PC-3 (cell line): ENCODE measurements around the gene EPHA2. TPM values are rescaled to one million over a fixed set of nuclear protein-coding genes. Genes with fewer than 3 reads are reported as not detected.
"Not testable (repeated sequence)": the region's sequence is repeated elsewhere in the genome, so short reads cannot be mapped to it uniquely, and the experiment has no call there.

ENCODE experiments used
- ATAC-seq: fragments of 200-7000 bp; cut with Tn5 transposase; 2 replicates; pipeline ENCODE4 v1.9.1; 2020; ENCODE audit warnings: mild to moderate bottlenecking, moderate library complexity
- BruUV-seq: library from RNA; stranded (reverse); fragments of 400-500 nt; replicated peaks from 2 replicates; lab custom pipeline; 2021; lab: Mats Ljungman, UMichigan
- CTCF ChIA-PET: fragments of 300-600 bp; sonication (Branson Sonifier 250); formaldehyde crosslinking; loops from one replicate; lab custom pipeline; 2022; ENCODE audit warnings: antibody characterized with exemption; lab: Charles Lee
- POLR2A ChIA-PET: fragments of 300-600 bp; sonication (Branson Sonifier 250); formaldehyde crosslinking; loops from one replicate; lab custom pipeline; 2022; ENCODE audit warnings: antibody characterized with exemption; ENCODE audit not compliant: unreplicated experiment; lab: Charles Lee
- DNase-seq: peaks from one replicate; pipeline ENCODE4 v3.0.0-alpha.2; 2015
- H2AFZ ChIP-seq: fragments of 300-600 bp; sonication (generic); 2 replicates; pipeline ENCODE4 v1.6.0; 2016; ENCODE audit warnings: antibody characterized with exemption, low read length
- H3F3A ChIP-seq: fragments of 300-600 bp; sonication (generic); one replicate; pipeline ENCODE4 v1.6.0; 2017; ENCODE audit warnings: antibody characterized with exemption, low read length, control low read depth, mild to moderate bottlenecking; ENCODE audit not compliant: unreplicated experiment
- H3K27ac ChIP-seq: fragments of 300-600 bp; sonication (generic); 2 replicates; pipeline ENCODE4 v1.5.1; 2016; ENCODE audit warnings: mild to moderate bottlenecking, low read length
- H3K27me3 ChIP-seq: fragments of 300-600 bp; sonication (generic); 2 replicates; pipeline ENCODE4 v1.6.1; 2016; ENCODE audit warnings: low read length, mixed read lengths
- H3K36me3 ChIP-seq: fragments of 300-600 bp; sonication (generic); 2 replicates; pipeline ENCODE4 v1.6.1; 2016; ENCODE audit warnings: low read depth, mixed run types, low read length, mixed read lengths
- H3K4me1 ChIP-seq: fragments of 300-600 bp; sonication (generic); 2 replicates; pipeline ENCODE4 v1.5.1; 2016; ENCODE audit warnings: low read length; ENCODE audit not compliant: insufficient read depth
- H3K4me2 ChIP-seq: fragments of 300-600 bp; sonication (generic); 2 replicates; pipeline ENCODE4 v1.6.0; 2016; ENCODE audit warnings: low read length
- H3K4me3 ChIP-seq: fragments of 300-600 bp; sonication (generic); 2 replicates; pipeline ENCODE4 v1.5.1; 2016; ENCODE audit warnings: mild to moderate bottlenecking, low read length, mixed read lengths
- H3K79me2 ChIP-seq: fragments of 300-600 bp; sonication (generic); 2 replicates; pipeline ENCODE4 v1.6.1; 2017; ENCODE audit warnings: low read length, mixed read lengths
- H3K9ac ChIP-seq: fragments of 300-600 bp; sonication (generic); 2 replicates; pipeline ENCODE4 v1.6.0; 2016; ENCODE audit warnings: mild to moderate bottlenecking, low read length
- H3K9me2 ChIP-seq: fragments of 300-600 bp; sonication (generic); replicated peaks from 2 replicates; pipeline ENCODE4 v1.6.1; 2016; ENCODE audit warnings: mixed run types, low read length, mixed read lengths
- H3K9me3 ChIP-seq: fragments of 300-600 bp; sonication (generic); 2 replicates; pipeline ENCODE4 v1.6.1; 2016; ENCODE audit warnings: low read length, mixed read lengths
- H4K20me1 ChIP-seq: fragments of 300-600 bp; sonication (generic); 2 replicates; pipeline ENCODE4 v1.6.1; 2016; ENCODE audit warnings: low read length, mixed read lengths
- CTCF ChIP-seq: fragments of 300-600 bp; sonication (generic); conservative IDR thresholded peaks from 2 replicates; pipeline ENCODE4 v1.5.1; 2017; ENCODE audit warnings: antibody characterized with exemption, low read depth, mild to moderate bottlenecking, low read length
- EZH2 ChIP-seq: fragments of 300-600 bp; sonication (generic); IDR thresholded peaks from one replicate; pipeline ENCODE4 v1.6.1; 2017; ENCODE audit warnings: antibody characterized with exemption, mild to moderate bottlenecking, low read length; ENCODE audit not compliant: unreplicated experiment
- EZH2phosphoT487 ChIP-seq: fragments of 300-600 bp; sonication (generic); IDR thresholded peaks from 2 replicates; pipeline ENCODE4 v1.6.1; 2018; ENCODE audit warnings: mild to moderate bottlenecking, antibody characterized with exemption, low read length, borderline replicate concordance
- intact Hi-C: fragments of 100-400 bp; cut with micrococcal nuclease; formaldehyde crosslinking; loops from 2 replicates; pipeline ENCODE4 v1.9.0; 2023
- total RNA-seq: library from RNA; depleted of rRNA; stranded (reverse); fragments of >200 nt; gene quantifications from 2 replicates; pipeline ENCODE4 v1.2.3, GENCODE V29; 2014

The EPHA2 gene
- total RNA-seq, 1 experiment from 2014 or later = 459 TPM

GRCh38 chr1:16168622-16169360 lies 12.9 kb upstream of the EPHA2 start:
- Histone ChIP-seq H3K27ac (no peak overlapping the region), H3K79me2 (peaks cover 17% of the 10 kb centered on the region), H3K4me3 (no peak overlapping the region), H3K4me1 (peaks cover 57% of the 10 kb centered on the region), H3K9ac (no peak overlapping the region), H4K20me1 (no peaks in the 10 kb centered on the region), H3K4me2 (0 out of 2 replicates have a peak overlapping the region, but pooled peaks have one; percentile 15), H3K9me3 (no peaks in the 10 kb centered on the region), H3K36me3 (no peaks in the 10 kb centered on the region), H3K27me3 (no peaks in the 10 kb centered on the region), H3K9me2 (no peaks in the 10 kb centered on the region), H2AFZ (no peak overlapping the region), H3F3A (no peaks in the 10 kb centered on the region)
- intact Hi-C loops = no loop called here
- no TSS peak for BruUV-seq
- ChIA-PET CTCF (no interaction called here), POLR2A (no interaction called here)
- TF ChIP-seq CTCF (no peak), EZH2phosphoT487 (no peak), EZH2 (no peak)
- ATAC-seq = no peak
- peak; percentile 27 for DNase-seq

- Histone ChIP-seq H3K9ac (peak overlapping the region; percentile 62; the same call in 1 of the 2 replicates), H3K79me2 (peaks cover 21% of the 10 kb centered on the region; the same call in 1 of the 2 replicates), H3K4me1 (peaks cover 56% of the 10 kb centered on the region), H3K4me2 (peak overlapping the region; percentile 75), H3K4me3 (0 out of 2 replicates have a peak overlapping the region, but pooled peaks have one; percentile 70)
- H2AFZ ChIP-seq, H3K27me3 ChIP-seq, H3K9me3 ChIP-seq, ATAC-seq, H3K27ac ChIP-seq, H3F3A ChIP-seq, CTCF ChIA-PET, intact Hi-C loops, DNase-seq, H3K9me2 ChIP-seq, H3K36me3 ChIP-seq, POLR2A ChIA-PET, H4K20me1 ChIP-seq: not testable (repeated sequence)
- BruUV-seq = TSS peak; percentile 34
Measured at GRCh38 chr1:16168144-16168495, 12.3 kb upstream of the EPHA2 start.

GRCh38 chr1:16167331-16168143 lies 11.7 kb upstream of the EPHA2 start:
- no peak for TF ChIP-seq EZH2phosphoT487
- TF ChIP-seq CTCF = no peak
- no peak for TF ChIP-seq EZH2
- intact Hi-C loops = no loop called here
- Histone ChIP-seq H3K36me3 (no peaks in the 10 kb centered on the region), H2AFZ (peak overlapping the region; percentile 32), H3K4me1 (peaks cover 50% of the 10 kb centered on the region), H3K4me2 (peak overlapping the region; percentile 75), H3K27me3 (no peaks in the 10 kb centered on the region), H3K9me2 (no peaks in the 10 kb centered on the region), H3K4me3 (peak overlapping the region; percentile 70), H3F3A (no peaks in the 10 kb centered on the region), H3K9me3 (no peaks in the 10 kb centered on the region), H3K79me2 (peaks cover 27% of the 10 kb centered on the region; the same call in 1 of the 2 replicates), H3K9ac (peak overlapping the region; percentile 62), H4K20me1 (no peaks in the 10 kb centered on the region), H3K27ac (peak overlapping the region; percentile 64)
- ChIA-PET POLR2A (no interaction called here), CTCF (no interaction called here)
- BruUV-seq = no TSS peak
- ATAC-seq = peak; percentile 70
- peak; percentile 73 for DNase-seq
